GM10248 (cell line): ENCODE results near the gene SMAD5.

Experiments used
- CTCF ChIA-PET: fragments of 300-600 bp; sonication (Branson Sonifier 250); formaldehyde crosslinking; extraction: SDS; loops from one replicate; lab custom pipeline; 2021; ENCODE audit warnings: antibody characterized with exemption; lab: Yijun Ruan, JAX
- POLR2A ChIA-PET: fragments of 350-650 bp; sonication (Branson Sonifier 250); formaldehyde crosslinking; extraction: SDS; loops from one replicate; lab custom pipeline; 2020; ENCODE audit warnings: antibody characterized with exemption; lab: Yijun Ruan, JAX
- DNase-seq: peaks from one replicate; pipeline ENCODE4 v3.0.0; 2012; ENCODE audit errors: extremely low spot score
- CTCF ChIP-seq: IDR thresholded peaks from 2 replicates; pipeline ENCODE4 v1.5.1; 2012; ENCODE audit warnings: mild to moderate bottlenecking, low read depth; ENCODE audit errors: extremely low read depth, missing control alignments, control extremely low read depth

SMAD5 gene

GRCh38 chr5:136200761-136201160 lies 68.1 kb downstream of the SMAD5 start:
- TF ChIP-seq CTCF = no peak
- no peak for DNase-seq
- CTCF ChIA-PET = no interaction called here
- POLR2A ChIA-PET = no interaction called here

- CTCF ChIA-PET = no interaction called here
- no peak for TF ChIP-seq CTCF
- POLR2A ChIA-PET = no interaction called here
- no peak for DNase-seq
Observed at GRCh38 chr5:136201870-136202269, 69.2 kb downstream of the SMAD5 start.

- no peak for TF ChIP-seq CTCF
- CTCF ChIA-PET = interaction anchor here (0.9 kb wide), 1 partner anchor 9 kb away, joined by 3 read pairs; no protein-coding TSS in a partner anchor
- POLR2A ChIA-PET = no interaction called here
- DNase-seq = no peak
Observed at GRCh38 chr5:136202469-136203205, 70.0 kb downstream of the SMAD5 start.

- TF ChIP-seq CTCF = no peak
- no peak for DNase-seq
- ChIA-PET POLR2A (no interaction called here), CTCF (interaction anchor here (0.9 to 1.3 kb wide), 2 partner anchors 8 to 9 kb away, joined by 3 to 4 read pairs; no protein-coding TSS in a partner anchor)
Observed at GRCh38 chr5:136203303-136203922, 70.8 kb downstream of the SMAD5 start.

- ChIA-PET CTCF (interaction anchor here (1.3 to 1.6 kb wide), 2 partner anchors 9 to 10 kb away, joined by 7 to 8 read pairs; no protein-coding TSS in a partner anchor), POLR2A (no interaction called here)
- TF ChIP-seq CTCF = no peak
- no peak for DNase-seq
Observed at GRCh38 chr5:136205061-136205702, 72.5 kb downstream of the SMAD5 start.

GRCh38 chr5:136205941-136206340 lies 73.3 kb downstream of the SMAD5 start:
- POLR2A ChIA-PET = no interaction called here
- no peak for DNase-seq
- TF ChIP-seq CTCF = no peak
- CTCF ChIA-PET = no interaction called here
